GM12878 (cell line): Measurements from ENCODE around the gene PP2D1. TPM values are rescaled to one million over a fixed set of nuclear protein-coding genes. Genes with fewer than 3 reads are reported as not detected.

Experiments used
- ATAC-seq: fragments of 200-7000 bp; cut with Tn5 transposase; 3 replicates; pipeline ENCODE4 v1.9.1; 2020; ENCODE audit warnings: mild to moderate bottlenecking, moderate library complexity
- BruUV-seq: library from RNA; stranded (reverse); fragments of 400-500 nt; replicated peaks from 2 replicates; lab custom pipeline; 2021; lab: Mats Ljungman, UMichigan
- CTCF ChIA-PET: fragments of 300-600 bp; sonication (Branson Sonifier 250); formaldehyde crosslinking; extraction: SDS; loops from one replicate; lab custom pipeline; 2021; ENCODE audit warnings: inconsistent platforms; lab: Yijun Ruan, JAX
- POLR2A ChIA-PET: fragments of 350-600 bp; formaldehyde crosslinking; extraction: SDS; loops from one replicate; lab custom pipeline; 2021; ENCODE audit warnings: inconsistent platforms; lab: Charles Lee
- RAD21 ChIA-PET: fragments of 300-600 bp; sonication (Branson Sonifier 250); formaldehyde crosslinking; loops from one replicate; lab custom pipeline; 2023; ENCODE audit warnings: antibody characterized with exemption; ENCODE audit not compliant: unreplicated experiment; lab: Charles Lee
- SMC1A ChIA-PET: fragments of 300-600 bp; sonication (Branson Sonifier 250); formaldehyde crosslinking; loops from one replicate; lab custom pipeline; 2023; ENCODE audit not compliant: unreplicated experiment, uncharacterized antibody; lab: Charles Lee
- DNase-seq: peaks from one replicate; pipeline ENCODE4 v3.0.0-alpha.2; 2011; ENCODE audit warnings: low read depth, low spot score
- FAIRE-seq: peaks from 3 replicates; lab custom pipeline; 2011; peaks lifted over from hg19 to GRCh38; lab: Jason Lieb, UNC
- H2AFZ ChIP-seq: 2 replicates; pipeline ENCODE4 v1.6.0; 2011; ENCODE audit warnings: low read depth, low read length, control low read depth; ENCODE audit not compliant: control insufficient read depth
- H3K27ac ChIP-seq: 2 replicates; pipeline ENCODE4 v1.5.1; 2011; ENCODE audit warnings: control low read depth; ENCODE audit not compliant: control insufficient read depth, insufficient read depth
- H3K27me3 ChIP-seq, 2 experiments: replicated peaks in 1 of 2; 2 replicates each; pipeline versions ENCODE4 v1.6.0 to v1.6.1; 2011; ENCODE audit warnings: low read length in 1 of 2; ENCODE audit not compliant: control insufficient read depth in 2 of 2, insufficient read depth in 2 of 2
- H3K36me3 ChIP-seq, 2 experiments: 2 replicates each; pipeline ENCODE4 v1.5.1; 2011; ENCODE audit warnings: low read length in 1 of 2; ENCODE audit not compliant: control insufficient read depth in 2 of 2, insufficient read depth in 2 of 2
- H3K4me1 ChIP-seq: 2 replicates; pipeline ENCODE4 v1.6.1; 2011; ENCODE audit warnings: mild to moderate bottlenecking, low read length, moderate library complexity, mixed read lengths; ENCODE audit not compliant: control insufficient read depth, insufficient read depth
- H3K4me2 ChIP-seq: 2 replicates; pipeline ENCODE4 v1.6.0; 2011; ENCODE audit warnings: control low read depth; ENCODE audit not compliant: control insufficient read depth, insufficient read depth
- H3K4me3 ChIP-seq: fragments of 200-600 bp; sonication (generic); 2 replicates; pipeline ENCODE4 v1.5.1; 2016
- H3K79me2 ChIP-seq: 2 replicates; pipeline ENCODE4 v1.6.0; 2011; ENCODE audit warnings: low read length; ENCODE audit not compliant: control insufficient read depth, insufficient read depth
- H3K9ac ChIP-seq: 2 replicates; pipeline ENCODE4 v1.8.0; 2011; ENCODE audit warnings: low read length, control low read depth, mixed read lengths; ENCODE audit not compliant: control insufficient read depth, insufficient read depth
- H3K9me3 ChIP-seq: replicated peaks from 3 replicates; pipeline ENCODE4 v1.5.1; 2011; ENCODE audit warnings: mild to moderate bottlenecking, low read length; ENCODE audit not compliant: control insufficient read depth, insufficient read depth
- H4K20me1 ChIP-seq: 2 replicates; pipeline ENCODE4 v1.6.0; 2011; ENCODE audit not compliant: control insufficient read depth, insufficient read depth
- BHLHE40 ChIP-seq, 2 experiments: fragments of 450-650 bp in 1 of 2; IDR thresholded peaks; 2 replicates each; pipeline ENCODE4 v1.6.1; 2011 to 2017; ENCODE audit warnings: low read depth in 2 of 2, borderline replicate concordance in 1 of 2, improper control_type of control experiment in 1 of 2, low read length in 1 of 2, mild to moderate bottlenecking in 1 of 2
- CBFB ChIP-seq: IDR thresholded peaks from 2 replicates; pipeline ENCODE4 v1.6.1; 2016; ENCODE audit warnings: antibody characterized with exemption, low read depth
- CHD2 ChIP-seq: IDR thresholded peaks from 2 replicates; pipeline ENCODE4 v1.6.1; 2011; ENCODE audit warnings: low read depth, low read length, improper control_type of control experiment, borderline replicate concordance
- E2F8 ChIP-seq: fragments of 450-650 bp; IDR thresholded peaks from 2 replicates; pipeline ENCODE4 v1.6.1; 2018; ENCODE audit warnings: mild to moderate bottlenecking, low read depth, moderate library complexity; ENCODE audit not compliant: partially characterized antibody
- EZH2 ChIP-seq: IDR thresholded peaks from 2 replicates; pipeline ENCODE4 v1.6.1; 2012; ENCODE audit warnings: low read depth, mild to moderate bottlenecking, control low read depth, inconsistent platforms, low read length, borderline replicate concordance; ENCODE audit not compliant: control insufficient read depth
- GATAD2B ChIP-seq: fragments of 450-650 bp; conservative IDR thresholded peaks from 2 replicates; pipeline ENCODE4 v1.6.1; 2017; ENCODE audit warnings: low read depth, mild to moderate bottlenecking, moderate library complexity
- IKZF1 ChIP-seq: fragments of 450-650 bp; conservative IDR thresholded peaks from 2 replicates; pipeline ENCODE4 v1.6.1; 2017; ENCODE audit warnings: antibody characterized with exemption, mild to moderate bottlenecking
- IKZF2 ChIP-seq, 2 experiments: fragments of 450-650 bp; IDR thresholded peaks; 2 replicates each; pipeline ENCODE4 v1.6.1; 2017; ENCODE audit warnings: mild to moderate bottlenecking in 2 of 2, moderate library complexity in 2 of 2
- KDM1A ChIP-seq: fragments of 200-600 bp; sonication (generic); IDR thresholded peaks from 2 replicates; pipeline ENCODE4 v1.6.1; 2016; ENCODE audit warnings: borderline replicate concordance
- MXI1 ChIP-seq: fragments of 150-350 bp; IDR thresholded peaks from 2 replicates; pipeline ENCODE4 v1.6.1; 2011; ENCODE audit warnings: low read depth, mild to moderate bottlenecking, inconsistent platforms, low read length, improper control_type of control experiment
- NR2F1 ChIP-seq: fragments of 450-650 bp; conservative IDR thresholded peaks from 2 replicates; pipeline ENCODE4 v1.6.1; 2017; ENCODE audit warnings: mild to moderate bottlenecking
- RUNX3 ChIP-seq: IDR thresholded peaks from 2 replicates; pipeline ENCODE4 v1.6.1; 2012; ENCODE audit warnings: low read length, inconsistent platforms
- SMARCA5 ChIP-seq: fragments of 450-650 bp; IDR thresholded peaks from 2 replicates; pipeline ENCODE4 v1.6.1; 2017; ENCODE audit warnings: mild to moderate bottlenecking
- SP1 ChIP-seq: IDR thresholded peaks from one replicate; pipeline ENCODE4 v1.6.1; 2011; ENCODE audit warnings: low read depth, low read length
- STAT3 ChIP-seq: IDR thresholded peaks from 2 replicates; pipeline ENCODE4 v1.6.1; 2011; ENCODE audit warnings: low read depth, low read length, improper control_type of control experiment
- TAF1 ChIP-seq: IDR thresholded peaks from 2 replicates; pipeline ENCODE4 v1.6.1; 2011; ENCODE audit warnings: mild to moderate bottlenecking, low read depth, low read length, borderline replicate concordance
- TARDBP ChIP-seq: IDR thresholded peaks from 2 replicates; pipeline ENCODE4 v1.6.1; 2016; ENCODE audit warnings: borderline replicate concordance
- TCF12 ChIP-seq: IDR thresholded peaks from 2 replicates; pipeline ENCODE4 v1.6.1; 2011; ENCODE audit warnings: low read depth, mild to moderate bottlenecking, low read length
- ZNF217 ChIP-seq: fragments of 450-650 bp; IDR thresholded peaks from 2 replicates; pipeline ENCODE4 v1.6.1; 2017; ENCODE audit warnings: antibody characterized with exemption, mild to moderate bottlenecking
- ZSCAN29 ChIP-seq: fragments of 450-650 bp; IDR thresholded peaks from 2 replicates; pipeline ENCODE4 v1.6.1; 2017; ENCODE audit warnings: mild to moderate bottlenecking, moderate library complexity
- WGBS: methylation state at CpG from one replicate; pipeline ENCODE4 v1.1.6; 2016; ENCODE audit warnings: low lambda C conversion rate; ENCODE audit not compliant: insufficient replicate concordance, insufficient coverage; ENCODE audit errors: missing lambda C conversion rate; 5-methylcytosine and 5-hydroxymethylcytosine counted together
- in situ Hi-C: fragments of 300-500 bp; cut with MboI; formaldehyde crosslinking; loops from 9 replicates; pipeline ENCODE4 v1.14.3; 2018; ENCODE audit warnings: mixed read lengths
- intact Hi-C: fragments of 100-400 bp; cut with micrococcal nuclease; formaldehyde crosslinking; loops from one replicate; pipeline ENCODE4 v1.14.2; 2022; ENCODE audit not compliant: unreplicated experiment
- polyA plus RNA-seq, 11 experiments: library from polyadenylated mRNA; depleted of rRNA in 4 of 11; unstranded in 6 of 11; stranded (reverse) in 5 of 11; fragments of >200 nt; fragmentation: Nextera tagmentation in 4 of 11; fragmentation: Illumina TruSeq in 1 of 11; extraction: Ambion mirVana in 4 of 11; extraction: Trizol in 1 of 11; gene quantifications; 1 replicate in 1 of 11; 2 replicates in 10 of 11; pipeline versions ENCODE4 v1.2.1 to v1.2.3, GENCODE V29; 2011 to 2016; ENCODE audit warnings: inconsistent platforms in 2 of 11, missing spikeins in 2 of 11, low read depth in 1 of 11
- total RNA-seq, 4 experiments: library from RNA; depleted of rRNA in 3 of 4; stranded (reverse); fragments of >200 nt in 3 of 4; fragmentation: Illumina TruSeq in 1 of 4; extraction: Trizol in 1 of 4; gene quantifications; 2 replicates each; pipeline versions ENCODE4 v1.2.1 to v1.2.3, GENCODE V29; 2013 to 2021
- TF ChIP-seq, protein P1 (sequence below): IDR thresholded peaks from 2 replicates; pipeline ENCODE4 v1.6.1; 2011; ENCODE audit warnings: low read depth, low read length, improper control_type of control experiment, borderline replicate concordance

PP2D1 gene
- total and polyA plus RNA-seq, 10 of the 15 experiments (the other 5 are each of a cell fraction or from before 2014, with no cell fraction given) = 0.04 to 0.18 (median 0.17) TPM; not detected in 7

DNA sequence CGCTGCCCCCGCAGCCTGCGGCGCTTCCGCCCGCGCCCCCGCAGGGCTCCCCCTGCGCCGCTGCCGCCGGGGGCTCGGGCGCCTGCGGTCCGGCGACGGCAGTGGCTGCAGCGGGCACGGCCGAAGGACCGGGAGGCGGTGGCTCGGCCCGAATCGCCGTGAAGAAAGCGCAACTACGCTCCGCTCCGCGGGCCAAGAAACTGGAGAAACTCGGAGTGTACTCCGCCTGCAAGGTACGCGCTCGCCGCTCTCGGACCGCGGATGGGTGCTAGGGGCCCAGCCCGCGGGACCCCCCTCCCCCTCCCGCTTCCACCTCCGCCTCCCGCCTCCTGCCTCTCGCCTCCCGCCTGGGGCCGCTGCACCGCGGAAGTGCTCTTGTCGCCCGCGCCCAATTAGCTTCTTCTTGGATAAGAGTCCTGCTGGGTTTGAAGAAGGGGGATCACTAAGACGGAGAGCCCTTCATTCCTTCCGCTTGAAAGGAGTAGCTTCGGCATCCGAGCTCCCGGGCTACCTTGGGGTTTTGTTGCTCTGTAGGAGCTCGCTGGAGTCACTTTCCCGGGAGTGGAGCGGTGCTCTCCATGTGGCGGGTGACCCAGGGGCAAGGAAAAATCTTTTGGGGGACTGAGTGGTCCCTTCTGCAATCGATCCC lies 28.6 kb upstream of the PP2D1 start:
- in situ Hi-C loops (loop anchor here (10.0 kb wide), 1 partner anchor 144 kb away; the partner anchor contains the start of gene SGO1), intact Hi-C loops (loop anchor here (1.0 to 5.0 kb wide), 3 partner anchors 86 to 153 kb away; partner anchors contain the start of gene SGO1)
- no peak for TF ChIP-seq SP1
- peak; percentile 90; the same call in 1 of the 2 replicates for TF ChIP-seq SMARCA5
- TF ChIP-seq STAT3 = no peak
- TF ChIP-seq TARDBP = peak; percentile 33
- TF ChIP-seq, protein P1, sequence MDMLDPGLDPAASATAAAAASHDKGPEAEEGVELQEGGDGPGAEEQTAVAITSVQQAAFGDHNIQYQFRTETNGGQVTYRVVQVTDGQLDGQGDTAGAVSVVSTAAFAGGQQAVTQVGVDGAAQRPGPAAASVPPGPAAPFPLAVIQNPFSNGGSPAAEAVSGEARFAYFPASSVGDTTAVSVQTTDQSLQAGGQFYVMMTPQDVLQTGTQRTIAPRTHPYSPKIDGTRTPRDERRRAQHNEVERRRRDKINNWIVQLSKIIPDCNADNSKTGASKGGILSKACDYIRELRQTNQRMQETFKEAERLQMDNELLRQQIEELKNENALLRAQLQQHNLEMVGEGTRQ = no peak
- no peak for TF ChIP-seq CBFB
- 0 out of 4 replicates have a peak, but pooled peaks of 1 of the 2 experiments have one; percentile 7 for TF ChIP-seq BHLHE40 (IDR thresholded peaks at IDR 0.05; ENCODE audit: borderline replicate concordance in 1 of 2, low read depth in 2 of 2, low read length in 1 of 2)
- TF ChIP-seq MXI1 = 0 out of 2 replicates have a peak, but pooled peaks have one; percentile 39
- TF ChIP-seq ZNF217 = peak; percentile 48; the same call in 1 of the 2 replicates
- no peak for TF ChIP-seq E2F8
- peak; percentile 50; the same call in 1 of the 2 replicates for TF ChIP-seq CHD2
- peak; percentile 82; the same call in 1 of the 2 replicates for TF ChIP-seq ZSCAN29
- TF ChIP-seq IKZF2 (IDR thresholded peaks at IDR 0.05) = peak; percentile 64 to 72; a peak in 3 of 4 replicates
- TF ChIP-seq TCF12 = peak; percentile 10; the same call in 1 of the 2 replicates
- no peak for TF ChIP-seq NR2F1
- peak; percentile 28; the same call in 1 of the 2 replicates for TF ChIP-seq GATAD2B
- TF ChIP-seq EZH2 = no peak
- 0 out of 2 replicates have a peak, but pooled peaks have one; percentile 19 for TF ChIP-seq KDM1A
- peak; percentile 5; the same call in 1 of the 2 replicates for TF ChIP-seq TAF1
- peak; percentile 63 for TF ChIP-seq IKZF1
- no peak for TF ChIP-seq RUNX3

More for the DNA sequence above, 28.6 kb upstream of the PP2D1 start:
- Histone ChIP-seq H3K4me1 (peaks cover 10% of the 10 kb centered on the region), H3K4me3 (peak overlapping the region; percentile 72), H3K79me2 (peaks cover 4% of the 10 kb centered on the region), H3K4me2 (peak overlapping the region; percentile 80), H4K20me1 (no peaks in the 10 kb centered on the region), H3K9ac (peak overlapping the region; percentile 61), H3K9me3 (no peaks in the 10 kb centered on the region), H3K27me3 (no peaks in the 10 kb centered on the region), H3K36me3 (no peaks in the 10 kb centered on the region), H2AFZ (peak overlapping the region; percentile 63), H3K27ac (peak overlapping the region; percentile 62)
- ChIA-PET SMC1A (interaction anchor here (0.6 to 3.7 kb wide), 10 partner anchors 11 to 145 kb away, joined by 3 to 14 read pairs (median 4); partner anchors contain the start of gene SGO1), POLR2A (interaction anchor here (0.6 to 6.0 kb wide), 9 partner anchors 12 to 147 kb away, joined by 3 to 48 read pairs (median 5); partner anchors contain the start of gene SGO1), CTCF (interaction anchor here (0.7 to 2.1 kb wide), 6 partner anchors 43 to 174 kb away, joined by 3 to 5 read pairs (median 4); no protein-coding TSS in a partner anchor), RAD21 (interaction anchor here (0.7 to 5.0 kb wide), 12 partner anchors 11 to 678 kb away, joined by 3 to 35 read pairs (median 6); partner anchors contain the start of gene SGO1)
- peak; percentile 55 for ATAC-seq
- WGBS = under 1% methylated on average over 45 of the region's 64 CpGs
- no peak for DNase-seq
- no peak for FAIRE-seq
- BruUV-seq = no TSS peak
